SK-N-SH (cell line): ENCODE data around the gene RAB23. TPM values are rescaled to one million over a fixed set of nuclear protein-coding genes. Genes with fewer than 3 reads are reported as not detected.

Source experiments
- CTCF ChIA-PET: fragments of 300-600, 350-600 bp; formaldehyde crosslinking; extraction: SDS; loops from one replicate; lab custom pipeline; 2021; lab: Yijun Ruan, JAX
- POLR2A ChIA-PET: fragments of 350-600 bp; sonication (Branson Sonifier 250); formaldehyde crosslinking; extraction: SDS; loops from one replicate; lab custom pipeline; 2020; ENCODE audit warnings: antibody characterized with exemption, inconsistent platforms; lab: Yijun Ruan, JAX
- DNase-seq: peaks from one replicate; pipeline ENCODE4 v3.0.0; 2012
- H2AFZ ChIP-seq: fragments of 200-600 bp; sonication (generic); 2 replicates; pipeline ENCODE4 v1.8.1; 2016; ENCODE audit warnings: antibody characterized with exemption, mild to moderate bottlenecking, low read depth
- H3F3A ChIP-seq: fragments of 200-600 bp; sonication (generic); replicated peaks from 2 replicates; pipeline ENCODE3; 2016; ENCODE audit warnings: antibody characterized with exemption, mild to moderate bottlenecking; ENCODE audit not compliant: insufficient read depth
- H3K27ac ChIP-seq, 2 experiments: fragments of 200-500 bp in 1 of 2; fragments of 200-600 bp in 1 of 2; sonication (Bioruptor generic) in 1 of 2; sonication (generic), shearing (Covaris generic) in 1 of 2; 2 replicates each; pipeline versions ENCODE4 v1.5.1 to v1.6.1; 2014 to 2016; ENCODE audit warnings: low read depth in 2 of 2, inconsistent platforms in 1 of 2, low read length in 1 of 2, mild to moderate bottlenecking in 1 of 2, mixed read lengths in 1 of 2
- H3K27me3 ChIP-seq: fragments of 200-600 bp; sonication (generic), shearing (Covaris generic); 2 replicates; pipeline ENCODE4 v1.6.1; 2016; ENCODE audit warnings: mixed run types; ENCODE audit not compliant: insufficient read depth
- H3K36me3 ChIP-seq, 2 experiments: fragments of 200-500 bp in 1 of 2; fragments of 200-600 bp in 1 of 2; sonication (Bioruptor generic) in 1 of 2; sonication (generic) in 1 of 2; replicated peaks in 1 of 2; 2 replicates each; pipeline versions ENCODE3 to v1.5.1; 2014 to 2016; ENCODE audit warnings: low read length in 1 of 2, mild to moderate bottlenecking in 1 of 2; ENCODE audit not compliant: insufficient read depth in 2 of 2, control insufficient read depth in 1 of 2
- H3K4me1 ChIP-seq, 2 experiments: fragments of 200-500 bp in 1 of 2; fragments of 200-600 bp in 1 of 2; sonication (Bioruptor generic) in 1 of 2; sonication (generic), shearing (Covaris generic) in 1 of 2; 2 replicates each; pipeline versions ENCODE4 v1.5.1 to v1.6.1; 2014 to 2016; ENCODE audit warnings: low read depth in 1 of 2, low read length in 1 of 2, mixed run types in 1 of 2; ENCODE audit not compliant: insufficient read depth in 2 of 2, control insufficient read depth in 1 of 2
- H3K4me2 ChIP-seq: fragments of 200-600 bp; sonication (generic), shearing (Covaris generic); 2 replicates; pipeline ENCODE4 v1.6.1; 2017; ENCODE audit warnings: mixed run types
- H3K4me3 ChIP-seq, 2 experiments: fragments of 200-500 bp in 1 of 2; fragments of 200-600 bp in 1 of 2; sonication (Bioruptor generic) in 1 of 2; sonication (generic), shearing (Covaris generic) in 1 of 2; 2 replicates each; pipeline versions ENCODE4 v1.5.1 to v1.8.1; 2014 to 2016; ENCODE audit warnings: low read depth in 2 of 2, inconsistent platforms in 1 of 2, low read length in 1 of 2, mild to moderate bottlenecking in 1 of 2, mixed read lengths in 1 of 2, moderate library complexity in 1 of 2
- H3K79me2 ChIP-seq: fragments of 200-600 bp; sonication (generic); 2 replicates; pipeline ENCODE4 v1.8.1; 2017; ENCODE audit warnings: mild to moderate bottlenecking; ENCODE audit not compliant: insufficient read depth
- H3K9ac ChIP-seq: fragments of 200-600 bp; sonication (generic); 2 replicates; pipeline ENCODE4 v1.6.1; 2017; ENCODE audit warnings: mixed run types
- H3K9me2 ChIP-seq: fragments of 200-600 bp; sonication (generic); 2 replicates; pipeline ENCODE4 v1.6.1; 2017; ENCODE audit warnings: mixed run types
- H3K9me3 ChIP-seq: fragments of 200-600 bp; sonication (generic); 2 replicates; pipeline ENCODE4 v1.6.1; 2017; ENCODE audit warnings: mixed run types, mild to moderate bottlenecking, moderate library complexity
- H4K20me1 ChIP-seq: fragments of 200-600 bp; sonication (generic); 2 replicates; pipeline ENCODE4 v1.6.1; 2017; ENCODE audit warnings: mild to moderate bottlenecking, mixed run types; ENCODE audit not compliant: insufficient read depth
- ELF1 ChIP-seq: IDR thresholded peaks from 2 replicates; pipeline ENCODE4 v1.4.0; 2012
- EP300 ChIP-seq, 2 experiments: IDR thresholded peaks; 2 replicates each; pipeline versions ENCODE4 v1.4.0 to v1.6.1; 2012; ENCODE audit warnings: borderline replicate concordance in 1 of 2, low read depth in 1 of 2, low read length in 1 of 2
- EZH2phosphoT487 ChIP-seq: fragments of 200-600 bp; sonication (generic); IDR thresholded peaks from 2 replicates; pipeline ENCODE4 v1.6.1; 2017; ENCODE audit warnings: low read depth, mixed run types, mild to moderate bottlenecking, antibody characterized with exemption, moderate library complexity, borderline replicate concordance
- FOXM1 ChIP-seq: IDR thresholded peaks from 2 replicates; pipeline ENCODE4 v1.4.0; 2012; ENCODE audit warnings: low read depth, mild to moderate bottlenecking
- GATA2 ChIP-seq: sonication (generic); formaldehyde crosslinking; IDR thresholded peaks from 2 replicates; pipeline ENCODE4 v1.5.0; 2020; ENCODE audit warnings: mild to moderate bottlenecking, missing genetic modification reagents
- JUND ChIP-seq: IDR thresholded peaks from 2 replicates; pipeline ENCODE4 v1.4.0; 2012
- MEF2A ChIP-seq: IDR thresholded peaks from 2 replicates; pipeline ENCODE4 v1.4.0; 2012; ENCODE audit warnings: low read depth, borderline replicate concordance
- NRF1 ChIP-seq: IDR thresholded peaks from 2 replicates; pipeline ENCODE4 v1.6.1; 2012; ENCODE audit warnings: low read depth, mild to moderate bottlenecking, low read length
- POLR2AphosphoS5 ChIP-seq: IDR thresholded peaks from 2 replicates; pipeline ENCODE4 v1.6.1; 2012; ENCODE audit warnings: low read depth, low read length
- RAD21 ChIP-seq: IDR thresholded peaks from 2 replicates; pipeline ENCODE4 v1.6.1; 2012; ENCODE audit warnings: mild to moderate bottlenecking, low read length
- SMC3 ChIP-seq: IDR thresholded peaks from 2 replicates; pipeline ENCODE4 v1.6.1; 2012; ENCODE audit warnings: low read depth, low read length, improper control_type of control experiment
- WGBS: methylation state at CpG from one replicate; pipeline ENCODE4 v1.1.6; 2017; ENCODE audit warnings: low lambda C conversion rate; 5-methylcytosine and 5-hydroxymethylcytosine counted together
- polyA plus RNA-seq, 3 experiments: library from polyadenylated mRNA; depleted of rRNA; stranded (reverse); fragments of >200 nt; gene quantifications; 2 replicates each; pipeline ENCODE4 v1.2.3, GENCODE V29; 2012
- TF ChIP-seq, protein P1 (sequence below): IDR thresholded peaks from 2 replicates; pipeline ENCODE4 v1.4.0; 2012; ENCODE audit warnings: low read depth, borderline replicate concordance
- TF ChIP-seq, protein P2 (sequence below): IDR thresholded peaks from 2 replicates; pipeline ENCODE4 v1.4.0; 2012; ENCODE audit warnings: low read depth
- TF ChIP-seq, protein P3 (sequence below): fragments of 150-350 bp; IDR thresholded peaks from 2 replicates; pipeline ENCODE4 v1.6.1; 2017; ENCODE audit warnings: antibody characterized with exemption, low read length, low read depth, borderline replicate concordance
- TF ChIP-seq, protein P4 (sequence below): IDR thresholded peaks from 2 replicates; pipeline ENCODE4; 2012
- TF ChIP-seq, protein P5 (sequence below): IDR thresholded peaks from 2 replicates; pipeline ENCODE4 v1.6.1; 2012; ENCODE audit warnings: mild to moderate bottlenecking, low read depth, low read length, moderate library complexity

Gene RAB23
- polyA plus RNA-seq, 1 of the 3 experiments (the other 2 are of a cell fraction), result 6.6 TPM

DNA sequence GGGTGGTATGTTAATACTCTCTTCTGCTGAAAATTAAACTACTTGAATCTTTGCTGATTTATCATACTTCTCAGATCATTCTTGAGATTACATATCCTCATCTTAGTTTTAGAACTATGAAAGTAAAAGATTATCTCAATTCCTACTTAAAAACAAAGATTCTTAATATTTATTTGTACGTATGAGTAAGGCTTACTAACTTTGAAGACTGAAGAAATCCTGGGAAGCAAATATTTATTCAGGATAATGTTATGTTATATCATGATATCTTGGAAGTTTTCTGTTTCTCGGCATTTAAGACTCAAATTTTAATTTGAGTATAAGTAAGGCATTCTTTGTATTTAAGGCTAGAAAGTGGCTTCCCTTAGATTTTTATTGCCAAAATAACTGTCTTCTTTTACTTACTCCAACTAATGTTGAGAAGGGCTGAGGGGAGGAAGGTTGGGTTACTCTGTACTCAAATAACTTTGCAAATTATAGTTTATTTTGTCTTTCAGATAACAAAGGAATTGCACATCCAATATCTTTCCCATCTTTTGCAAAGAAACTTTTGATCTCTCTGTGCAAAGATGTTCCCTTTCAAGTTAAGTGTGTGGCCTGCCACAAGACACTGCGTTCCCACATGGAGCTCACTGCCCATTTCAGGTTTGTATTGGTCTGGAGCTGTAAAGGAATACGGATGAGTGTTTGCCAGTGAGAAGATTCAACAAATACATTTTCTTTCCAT lies 80.5 kb downstream of the RAB23 start:
- Histone ChIP-seq H3K9me2 (no peaks in the 10 kb centered on the region), H3K36me3 (peaks cover 26 to 54% of the 10 kb centered on the region in 2 experiments), H3F3A (peaks cover 17% of the 10 kb centered on the region), H3K27me3 (no peaks in the 10 kb centered on the region), H3K9me3 (no peaks in the 10 kb centered on the region), H3K9ac (no peak overlapping the region), H2AFZ (no peak overlapping the region), H3K27ac (no peak overlapping the region), H3K4me1 (no peaks in the 10 kb centered on the region), H3K4me2 (no peak overlapping the region), H3K79me2 (peaks cover 4% of the 10 kb centered on the region; the same call in 1 of the 2 replicates), H3K4me3 (no peak overlapping the region), H4K20me1 (no peaks in the 10 kb centered on the region)
- CTCF ChIA-PET, result no interaction called here
- no peak for TF ChIP-seq NRF1
- TF ChIP-seq ELF1, result no peak
- TF ChIP-seq, protein P1, sequence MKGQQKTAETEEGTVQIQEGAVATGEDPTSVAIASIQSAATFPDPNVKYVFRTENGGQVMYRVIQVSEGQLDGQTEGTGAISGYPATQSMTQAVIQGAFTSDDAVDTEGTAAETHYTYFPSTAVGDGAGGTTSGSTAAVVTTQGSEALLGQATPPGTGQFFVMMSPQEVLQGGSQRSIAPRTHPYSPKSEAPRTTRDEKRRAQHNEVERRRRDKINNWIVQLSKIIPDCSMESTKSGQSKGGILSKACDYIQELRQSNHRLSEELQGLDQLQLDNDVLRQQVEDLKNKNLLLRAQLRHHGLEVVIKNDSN, result no peak
- no peak for TF ChIP-seq MEF2A
- TF ChIP-seq, protein P2, sequence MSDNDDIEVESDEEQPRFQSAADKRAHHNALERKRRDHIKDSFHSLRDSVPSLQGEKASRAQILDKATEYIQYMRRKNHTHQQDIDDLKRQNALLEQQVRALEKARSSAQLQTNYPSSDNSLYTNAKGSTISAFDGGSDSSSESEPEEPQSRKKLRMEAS, result no peak
- TF ChIP-seq GATA2, result no peak
- no peak for TF ChIP-seq EP300 (IDR thresholded peaks at IDR 0.05; ENCODE audit: borderline replicate concordance in 1 of 2, low read depth in 1 of 2, low read length in 1 of 2)
- no peak for DNase-seq
- 86% methylated on average over 4 of the region's 4 CpGs for WGBS
- POLR2A ChIA-PET, result no interaction called here

DNA sequence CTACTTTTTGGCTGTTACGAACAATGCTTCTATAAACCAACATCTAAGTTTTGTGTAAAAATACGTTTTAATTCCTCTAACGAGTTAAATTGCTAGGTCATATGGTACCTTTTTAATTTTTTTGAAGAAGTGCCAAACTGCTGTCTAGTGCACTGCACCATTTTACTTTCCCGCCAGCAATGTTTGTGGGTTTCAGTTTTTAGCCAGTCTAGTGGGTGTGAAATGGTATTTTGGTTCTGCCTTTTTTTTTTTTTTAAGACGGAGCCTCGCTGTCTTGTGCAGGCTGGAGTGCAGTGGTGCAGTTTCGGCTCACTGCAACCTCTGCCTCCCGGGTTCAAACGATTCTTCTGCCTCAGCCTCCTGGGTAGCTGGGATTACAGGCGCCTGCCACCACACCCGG lies 84.1 kb downstream of the RAB23 start:
- Histone ChIP-seq H3K9me2 (no peaks in the 10 kb centered on the region), H3K9ac (no peak overlapping the region), H3K36me3 (peaks cover 37 to 52% of the 10 kb centered on the region in 2 experiments), H3K4me1 (no peaks in the 10 kb centered on the region; a peak in 1 of 4 replicates), H3K79me2 (no peaks in the 10 kb centered on the region), H3F3A (peaks cover 15% of the 10 kb centered on the region), H3K27ac (no peak overlapping the region), H3K4me2 (no peak overlapping the region), H3K4me3 (no peak overlapping the region), H3K27me3 (no peaks in the 10 kb centered on the region), H3K9me3 (no peaks in the 10 kb centered on the region), H2AFZ (no peak overlapping the region), H4K20me1 (no peaks in the 10 kb centered on the region)
- no peak for DNase-seq
- CTCF ChIA-PET, result no interaction called here
- TF ChIP-seq, protein P3, sequence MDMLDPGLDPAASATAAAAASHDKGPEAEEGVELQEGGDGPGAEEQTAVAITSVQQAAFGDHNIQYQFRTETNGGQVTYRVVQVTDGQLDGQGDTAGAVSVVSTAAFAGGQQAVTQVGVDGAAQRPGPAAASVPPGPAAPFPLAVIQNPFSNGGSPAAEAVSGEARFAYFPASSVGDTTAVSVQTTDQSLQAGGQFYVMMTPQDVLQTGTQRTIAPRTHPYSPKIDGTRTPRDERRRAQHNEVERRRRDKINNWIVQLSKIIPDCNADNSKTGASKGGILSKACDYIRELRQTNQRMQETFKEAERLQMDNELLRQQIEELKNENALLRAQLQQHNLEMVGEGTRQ, result no peak
- TF ChIP-seq, protein P4, sequence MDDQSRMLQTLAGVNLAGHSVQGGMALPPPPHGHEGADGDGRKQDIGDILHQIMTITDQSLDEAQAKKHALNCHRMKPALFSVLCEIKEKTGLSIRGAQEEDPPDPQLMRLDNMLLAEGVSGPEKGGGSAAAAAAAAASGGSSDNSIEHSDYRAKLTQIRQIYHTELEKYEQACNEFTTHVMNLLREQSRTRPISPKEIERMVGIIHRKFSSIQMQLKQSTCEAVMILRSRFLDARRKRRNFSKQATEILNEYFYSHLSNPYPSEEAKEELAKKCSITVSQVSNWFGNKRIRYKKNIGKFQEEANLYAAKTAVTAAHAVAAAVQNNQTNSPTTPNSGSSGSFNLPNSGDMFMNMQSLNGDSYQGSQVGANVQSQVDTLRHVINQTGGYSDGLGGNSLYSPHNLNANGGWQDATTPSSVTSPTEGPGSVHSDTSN, result no peak
- no peak for TF ChIP-seq FOXM1
- TF ChIP-seq MEF2A, result no peak
- TF ChIP-seq, protein P2, result no peak
- TF ChIP-seq GATA2, result no peak
- TF ChIP-seq POLR2AphosphoS5, result no peak
- no peak for TF ChIP-seq JUND
- TF ChIP-seq, protein P5, sequence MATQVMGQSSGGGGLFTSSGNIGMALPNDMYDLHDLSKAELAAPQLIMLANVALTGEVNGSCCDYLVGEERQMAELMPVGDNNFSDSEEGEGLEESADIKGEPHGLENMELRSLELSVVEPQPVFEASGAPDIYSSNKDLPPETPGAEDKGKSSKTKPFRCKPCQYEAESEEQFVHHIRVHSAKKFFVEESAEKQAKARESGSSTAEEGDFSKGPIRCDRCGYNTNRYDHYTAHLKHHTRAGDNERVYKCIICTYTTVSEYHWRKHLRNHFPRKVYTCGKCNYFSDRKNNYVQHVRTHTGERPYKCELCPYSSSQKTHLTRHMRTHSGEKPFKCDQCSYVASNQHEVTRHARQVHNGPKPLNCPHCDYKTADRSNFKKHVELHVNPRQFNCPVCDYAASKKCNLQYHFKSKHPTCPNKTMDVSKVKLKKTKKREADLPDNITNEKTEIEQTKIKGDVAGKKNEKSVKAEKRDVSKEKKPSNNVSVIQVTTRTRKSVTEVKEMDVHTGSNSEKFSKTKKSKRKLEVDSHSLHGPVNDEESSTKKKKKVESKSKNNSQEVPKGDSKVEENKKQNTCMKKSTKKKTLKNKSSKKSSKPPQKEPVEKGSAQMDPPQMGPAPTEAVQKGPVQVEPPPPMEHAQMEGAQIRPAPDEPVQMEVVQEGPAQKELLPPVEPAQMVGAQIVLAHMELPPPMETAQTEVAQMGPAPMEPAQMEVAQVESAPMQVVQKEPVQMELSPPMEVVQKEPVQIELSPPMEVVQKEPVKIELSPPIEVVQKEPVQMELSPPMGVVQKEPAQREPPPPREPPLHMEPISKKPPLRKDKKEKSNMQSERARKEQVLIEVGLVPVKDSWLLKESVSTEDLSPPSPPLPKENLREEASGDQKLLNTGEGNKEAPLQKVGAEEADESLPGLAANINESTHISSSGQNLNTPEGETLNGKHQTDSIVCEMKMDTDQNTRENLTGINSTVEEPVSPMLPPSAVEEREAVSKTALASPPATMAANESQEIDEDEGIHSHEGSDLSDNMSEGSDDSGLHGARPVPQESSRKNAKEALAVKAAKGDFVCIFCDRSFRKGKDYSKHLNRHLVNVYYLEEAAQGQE, result no peak
- TF ChIP-seq RAD21, result no peak
- no peak for TF ChIP-seq SMC3
- TF ChIP-seq EZH2phosphoT487, result no peak
- 98% methylated on average over 11 of the region's 11 CpGs for WGBS
- POLR2A ChIA-PET, result no interaction called here
